OCI-LY1 (cell line): ENCODE results near the gene DYNLL1.

Source experiments
- EZH2 ChIP-seq: fragments of 200-600 bp; sonication (generic), shearing (Covaris generic); IDR thresholded peaks from 2 replicates; pipeline ENCODE4 v1.8.0; 2017; ENCODE audit warnings: borderline replicate concordance, mixed run types, mild to moderate bottlenecking, antibody characterized with exemption, low read length, moderate library complexity, mixed read lengths
- TF ChIP-seq, protein P1 (sequence below): fragments of 200-600 bp; sonication (generic), shearing (Covaris generic); IDR thresholded peaks from 2 replicates; pipeline ENCODE4 v1.5.1; 2017; ENCODE audit warnings: mild to moderate bottlenecking, antibody characterized with exemption, low read length, moderate library complexity, mixed read lengths

- TF ChIP-seq, protein P1, sequence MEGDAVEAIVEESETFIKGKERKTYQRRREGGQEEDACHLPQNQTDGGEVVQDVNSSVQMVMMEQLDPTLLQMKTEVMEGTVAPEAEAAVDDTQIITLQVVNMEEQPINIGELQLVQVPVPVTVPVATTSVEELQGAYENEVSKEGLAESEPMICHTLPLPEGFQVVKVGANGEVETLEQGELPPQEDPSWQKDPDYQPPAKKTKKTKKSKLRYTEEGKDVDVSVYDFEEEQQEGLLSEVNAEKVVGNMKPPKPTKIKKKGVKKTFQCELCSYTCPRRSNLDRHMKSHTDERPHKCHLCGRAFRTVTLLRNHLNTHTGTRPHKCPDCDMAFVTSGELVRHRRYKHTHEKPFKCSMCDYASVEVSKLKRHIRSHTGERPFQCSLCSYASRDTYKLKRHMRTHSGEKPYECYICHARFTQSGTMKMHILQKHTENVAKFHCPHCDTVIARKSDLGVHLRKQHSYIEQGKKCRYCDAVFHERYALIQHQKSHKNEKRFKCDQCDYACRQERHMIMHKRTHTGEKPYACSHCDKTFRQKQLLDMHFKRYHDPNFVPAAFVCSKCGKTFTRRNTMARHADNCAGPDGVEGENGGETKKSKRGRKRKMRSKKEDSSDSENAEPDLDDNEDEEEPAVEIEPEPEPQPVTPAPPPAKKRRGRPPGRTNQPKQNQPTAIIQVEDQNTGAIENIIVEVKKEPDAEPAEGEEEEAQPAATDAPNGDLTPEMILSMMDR, result no peak
- TF ChIP-seq EZH2, result no peak
Observed at GRCh38 chr12:120542166-120542565, 46.3 kb downstream of the DYNLL1 start.
